GM23338 (cell line): ENCODE data around the gene SAC3D1. TPM values are rescaled to one million over a fixed set of nuclear protein-coding genes. Genes with fewer than 3 reads are reported as not detected.

Experiments used
- ATAC-seq: fragments of 200-7000 bp; cut with Tn5 transposase; 3 replicates; pipeline ENCODE4 v1.9.1; 2020
- DNase-seq: peaks from one replicate; pipeline ENCODE4 v3.0.0-alpha.2; 2015; ENCODE audit warnings: low spot score
- H2AFZ ChIP-seq: fragments of 200-600 bp; sonication (generic); 2 replicates; pipeline ENCODE4 v1.8.0; 2016; ENCODE audit warnings: antibody characterized with exemption, mild to moderate bottlenecking, moderate library complexity
- H3F3A ChIP-seq: fragments of 200-600 bp; sonication (generic); replicated peaks from 2 replicates; pipeline ENCODE4 v1.8.0; 2017; ENCODE audit warnings: antibody characterized with exemption, mixed run types, low read depth
- H3K27ac ChIP-seq: fragments of 200-600 bp; sonication (generic); 2 replicates; pipeline ENCODE4 v1.6.1; 2016; ENCODE audit warnings: low read depth
- H3K27me3 ChIP-seq: fragments of 200-600 bp; sonication (generic); 2 replicates; pipeline ENCODE4 v1.8.0; 2016; ENCODE audit warnings: mild to moderate bottlenecking, mixed run types, moderate library complexity; ENCODE audit not compliant: insufficient read depth
- H3K36me3 ChIP-seq: fragments of 200-600 bp; sonication (generic); 2 replicates; pipeline ENCODE4 v1.8.0; 2016; ENCODE audit warnings: mild to moderate bottlenecking; ENCODE audit not compliant: insufficient read depth
- H3K4me1 ChIP-seq: fragments of 200-600 bp; sonication (generic); 2 replicates; pipeline ENCODE4 v1.8.0; 2016; ENCODE audit warnings: mild to moderate bottlenecking, moderate library complexity; ENCODE audit not compliant: insufficient read depth
- H3K4me2 ChIP-seq: fragments of 200-600 bp; sonication (generic); 2 replicates; pipeline ENCODE4 v1.7.1; 2017; ENCODE audit warnings: mixed run types
- H3K4me3 ChIP-seq: fragments of 200-600 bp; sonication (generic); 2 replicates; pipeline ENCODE4 v1.6.1; 2016; ENCODE audit warnings: mixed run types
- H3K79me2 ChIP-seq: fragments of 200-600 bp; sonication (generic); replicated peaks from 2 replicates; pipeline ENCODE4 v1.8.0; 2017; ENCODE audit warnings: mild to moderate bottlenecking; ENCODE audit not compliant: insufficient read depth
- H3K9me2 ChIP-seq: fragments of 200-600 bp; sonication (generic); 2 replicates; pipeline ENCODE4 v1.8.0; 2017; ENCODE audit not compliant: insufficient read depth
- H4K20me1 ChIP-seq: fragments of 200-600 bp; sonication (generic); replicated peaks from 2 replicates; pipeline ENCODE4 v1.8.0; 2017; ENCODE audit warnings: mild to moderate bottlenecking; ENCODE audit not compliant: insufficient read depth
- H3K27ac Mint-ChIP-seq: 2 replicates; pipeline ENCODE4 v1.8.0; 2020; ENCODE audit warnings: inconsistent platforms, mild to moderate bottlenecking, moderate library complexity, mixed read lengths
- H3K27me3 Mint-ChIP-seq: 3 replicates; pipeline ENCODE4 v1.8.0; 2022; ENCODE audit warnings: low read depth, mild to moderate bottlenecking, moderate library complexity, mixed read lengths, inconsistent platforms; ENCODE audit not compliant: insufficient read depth, poor library complexity
- H3K36me3 Mint-ChIP-seq: 3 replicates; pipeline ENCODE4 v1.8.0; 2021; ENCODE audit warnings: low read depth, mild to moderate bottlenecking, inconsistent platforms, moderate library complexity, mixed read lengths
- H3K4me1 Mint-ChIP-seq: 3 replicates; pipeline ENCODE4 v1.8.0; 2020; ENCODE audit warnings: mild to moderate bottlenecking, inconsistent platforms, mixed read lengths
- H3K4me3 Mint-ChIP-seq: 3 replicates; pipeline ENCODE4 v1.8.0; 2021; ENCODE audit warnings: moderate library complexity, mild to moderate bottlenecking, inconsistent platforms, mixed read lengths
- H3K9me3 Mint-ChIP-seq: 3 replicates; pipeline ENCODE4 v1.8.0; 2020; ENCODE audit warnings: moderate library complexity, mild to moderate bottlenecking, inconsistent platforms, mixed read lengths
- CREB1 ChIP-seq: fragments of 250-450 bp; sonication (Bioruptor Pico); IDR thresholded peaks from 2 replicates; pipeline ENCODE4 v1.5.0; 2020; ENCODE audit warnings: low read depth, mild to moderate bottlenecking, moderate library complexity
- CTCF ChIP-seq, 2 experiments: fragments of 200-600 bp in 1 of 2; sonication (generic) in 1 of 2; conservative IDR thresholded peaks; 2 replicates each; pipeline versions ENCODE4 v1.5.1 to v1.6.1; 2016 to 2017; ENCODE audit warnings: antibody characterized with exemption in 2 of 2, low read depth in 2 of 2, mild to moderate bottlenecking in 2 of 2, moderate library complexity in 1 of 2
- EZH2 ChIP-seq: fragments of 200-600 bp; sonication (generic); IDR thresholded peaks from one replicate; pipeline ENCODE4 v1.8.0; 2017; ENCODE audit warnings: antibody characterized with exemption, mild to moderate bottlenecking, low read depth; ENCODE audit not compliant: unreplicated experiment
- EZH2phosphoT487 ChIP-seq: fragments of 200-600 bp; sonication (generic); IDR thresholded peaks from one replicate; pipeline ENCODE4 v1.8.1; 2018; ENCODE audit warnings: antibody characterized with exemption; ENCODE audit not compliant: unreplicated experiment
- JUNB ChIP-seq: IDR thresholded peaks from one replicate; pipeline ENCODE4 v1.6.1; 2016; ENCODE audit warnings: antibody characterized with exemption; ENCODE audit not compliant: unreplicated experiment
- NANOG ChIP-seq: IDR thresholded peaks from 2 replicates; pipeline ENCODE4 v1.6.1; 2016; ENCODE audit warnings: antibody characterized with exemption, borderline replicate concordance
- POLR2AphosphoS5 ChIP-seq: IDR thresholded peaks from 2 replicates; pipeline ENCODE4 v1.6.1; 2016; ENCODE audit warnings: antibody characterized with exemption, low read depth
- STAT1 ChIP-seq: IDR thresholded peaks from one replicate; pipeline ENCODE4 v1.6.1; 2016; ENCODE audit warnings: antibody characterized with exemption; ENCODE audit not compliant: unreplicated experiment
- ZNF114 ChIP-seq: fragments of 250-450 bp; sonication (Bioruptor Pico); IDR thresholded peaks from 2 replicates; pipeline ENCODE4 v1.5.0; 2020; ENCODE audit warnings: mild to moderate bottlenecking, moderate library complexity
- ZNF331 ChIP-seq: fragments of 250-450 bp; sonication (Bioruptor Pico); IDR thresholded peaks from 2 replicates; pipeline ENCODE4 v1.5.0; 2020; ENCODE audit warnings: low read depth, mild to moderate bottlenecking, moderate library complexity
- ZNF462 ChIP-seq: fragments of 250-450 bp; sonication (Bioruptor Pico); IDR thresholded peaks from 2 replicates; pipeline ENCODE4 v1.5.0; 2020; ENCODE audit warnings: mild to moderate bottlenecking, moderate library complexity
- polyA plus RNA-seq: library from polyadenylated mRNA; unstranded; fragments of >200 nt; fragmentation: Nextera tagmentation; extraction: Ambion mirVana; gene quantifications from 2 replicates; pipeline ENCODE4 v1.2.1, GENCODE V29; 2016
- total RNA-seq: library from RNA; depleted of rRNA; stranded (reverse); fragments of >200 nt; shearing (Covaris generic); gene quantifications from 2 replicates; pipeline ENCODE4 v1.2.3, GENCODE V29; 2014

The SAC3D1 gene
- total and polyA plus RNA-seq, 2 experiments from 2014 or later = 21.6 to 30.3 TPM

GRCh38 chr11:65055538-65055937 is 14.5 kb downstream of the SAC3D1 start (continued):
- no peak for TF ChIP-seq ZNF462 (CRISPR knock-in tag)
- no peak for TF ChIP-seq ZNF331 (CRISPR knock-in tag)
- no peak for TF ChIP-seq CTCF (conservative IDR thresholded peaks at IDR 0.05; ENCODE audit: low read depth in 2 of 2)
- TF ChIP-seq NANOG = no peak

- DNase-seq (no peak), ATAC-seq (no peak)
- H3K36me3 Mint-ChIP-seq = no peaks in the 10 kb centered on the region
- Histone ChIP-seq H3K4me2 (no peak overlapping the region), H3K27ac (no peak overlapping the region), H3K27me3 (no peaks in the 10 kb centered on the region), H3K9me2 (no peaks in the 10 kb centered on the region), H3F3A (no peaks in the 10 kb centered on the region), H3K79me2 (no peaks in the 10 kb centered on the region), H4K20me1 (no peaks in the 10 kb centered on the region), H3K4me3 (no peak overlapping the region), H3K36me3 (no peaks in the 10 kb centered on the region), H3K4me1 (no peaks in the 10 kb centered on the region), H2AFZ (no peak overlapping the region)
- H3K27ac Mint-ChIP-seq = no peak overlapping the region
- H3K27me3 Mint-ChIP-seq = peaks cover 11% of the 10 kb centered on the region
- peaks cover 2% of the 10 kb centered on the region for H3K4me1 Mint-ChIP-seq
- TF ChIP-seq POLR2AphosphoS5 (no peak), ZNF331 (CRISPR knock-in tag) (no peak), STAT1 (no peak), EZH2 (no peak), JUNB (no peak), ZNF114 (CRISPR knock-in tag) (no peak), CTCF (conservative IDR thresholded peaks at IDR 0.05; ENCODE audit: low read depth in 2 of 2) (no peak), CREB1 (CRISPR knock-in tag) (no peak), EZH2phosphoT487 (no peak)
- no peaks in the 10 kb centered on the region for H3K9me3 Mint-ChIP-seq
- H3K4me3 Mint-ChIP-seq = no peak overlapping the region
These were observed 16.0 kb downstream of the SAC3D1 start for GRCh38 chr11:65056999-65057398.
